Measurements from ENCODE around the gene PCDHGA4.

DNA sequence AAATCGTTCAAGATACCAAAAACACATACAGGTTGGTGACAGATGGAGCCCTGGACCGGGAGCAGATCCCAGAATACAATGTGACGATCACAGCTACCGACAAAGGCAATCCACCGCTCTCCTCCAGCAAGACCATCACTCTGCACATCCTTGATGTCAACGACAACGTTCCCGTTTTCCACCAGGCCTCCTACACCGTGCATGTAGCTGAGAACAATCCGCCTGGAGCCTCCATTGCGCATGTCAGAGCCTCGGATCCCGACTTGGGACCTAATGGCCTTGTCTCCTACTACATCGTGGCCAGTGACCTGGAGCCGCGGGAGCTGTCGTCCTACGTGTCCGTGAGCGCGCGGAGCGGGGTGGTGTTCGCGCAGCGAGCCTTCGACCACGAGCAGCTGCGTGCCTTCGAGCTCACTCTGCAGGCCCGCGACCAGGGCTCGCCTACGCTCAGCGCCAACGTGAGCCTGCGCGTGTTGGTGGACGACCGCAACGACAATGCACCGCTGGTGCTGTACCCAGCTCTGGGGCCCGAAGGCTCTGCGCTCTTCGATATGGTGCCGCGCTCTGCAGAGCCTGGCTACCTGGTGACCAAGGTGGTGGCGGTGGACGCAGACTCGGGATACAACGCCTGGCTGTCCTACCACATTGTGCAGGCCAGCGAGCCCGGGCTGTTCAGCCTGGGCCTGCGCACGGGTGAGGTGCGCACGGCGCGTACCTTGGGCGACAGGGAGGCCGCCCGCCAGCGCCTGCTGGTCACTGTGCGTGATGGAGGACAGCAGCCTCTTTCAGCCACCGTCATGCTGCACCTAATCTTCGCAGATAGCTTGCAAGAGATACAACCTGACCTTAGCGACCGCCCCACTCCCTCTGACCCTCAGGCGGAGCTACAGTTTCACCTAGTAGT, 17.0 kb downstream of the PCDHGA4 start:
- TF ChIP-seq L3MBTL2 (conservative IDR thresholded peaks at IDR 0.05): no peak
- no peak for TF ChIP-seq ZNF384 (IDR thresholded peaks at IDR 0.05)
- TF ChIP-seq, protein P1, sequence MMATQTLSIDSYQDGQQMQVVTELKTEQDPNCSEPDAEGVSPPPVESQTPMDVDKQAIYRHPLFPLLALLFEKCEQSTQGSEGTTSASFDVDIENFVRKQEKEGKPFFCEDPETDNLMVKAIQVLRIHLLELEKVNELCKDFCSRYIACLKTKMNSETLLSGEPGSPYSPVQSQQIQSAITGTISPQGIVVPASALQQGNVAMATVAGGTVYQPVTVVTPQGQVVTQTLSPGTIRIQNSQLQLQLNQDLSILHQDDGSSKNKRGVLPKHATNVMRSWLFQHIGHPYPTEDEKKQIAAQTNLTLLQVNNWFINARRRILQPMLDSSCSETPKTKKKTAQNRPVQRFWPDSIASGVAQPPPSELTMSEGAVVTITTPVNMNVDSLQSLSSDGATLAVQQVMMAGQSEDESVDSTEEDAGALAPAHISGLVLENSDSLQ (IDR thresholded peaks at IDR 0.05): no peak
- TF ChIP-seq FOXK2 (IDR thresholded peaks at IDR 0.05): no peak
- no peak for TF ChIP-seq TARDBP (IDR thresholded peaks at IDR 0.05)
- TF ChIP-seq CTBP1 (IDR thresholded peaks at IDR 0.05; ENCODE audit: borderline replicate concordance): no peak
- TF ChIP-seq ELF4 (IDR thresholded peaks at IDR 0.05): no peak
- no peak for TF ChIP-seq LEF1 (IDR thresholded peaks at IDR 0.05; ENCODE audit: borderline replicate concordance)
- TF ChIP-seq BHLHE40 (IDR thresholded peaks at IDR 0.05; ENCODE audit: borderline replicate concordance): no peak
- TF ChIP-seq ARNT (IDR thresholded peaks at IDR 0.05): no peak
- TF ChIP-seq FOXA1 (IDR thresholded peaks at IDR 0.05): no peak
